HepG2 (cell line): Measurements from ENCODE around the gene PSMD12. TPM values are rescaled to one million over a fixed set of nuclear protein-coding genes. Genes with fewer than 3 reads are reported as not detected.

Experiments used
- ARNTL ChIP-seq: sonication (generic); formaldehyde crosslinking; IDR thresholded peaks from 2 replicates; pipeline ENCODE4 v1.4.0; 2020; ENCODE audit warnings: mild to moderate bottlenecking, missing genetic modification reagents
- ATM ChIP-seq: fragments of 450-650 bp; IDR thresholded peaks from 2 replicates; pipeline ENCODE4 v1.7.1; 2017; ENCODE audit warnings: mild to moderate bottlenecking, borderline replicate concordance
- DR1 ChIP-seq: sonication (generic); formaldehyde crosslinking; IDR thresholded peaks from 2 replicates; pipeline ENCODE4 v1.8.0; 2021; ENCODE audit warnings: mild to moderate bottlenecking, missing genetic modification reagents, inconsistent platforms
- FOXC1 ChIP-seq: sonication (generic); formaldehyde crosslinking; IDR thresholded peaks from 2 replicates; pipeline ENCODE4 v1.8.0; 2022; ENCODE audit warnings: mild to moderate bottlenecking, missing genetic modification reagents, borderline replicate concordance
- HDAC6 ChIP-seq: fragments of 200-600 bp; sonication (generic); IDR thresholded peaks from 2 replicates; pipeline ENCODE4 v1.7.0; 2017; ENCODE audit warnings: mild to moderate bottlenecking, antibody characterized with exemption, low read length, low read depth
- HHEX ChIP-seq: IDR thresholded peaks from 2 replicates; pipeline ENCODE4 v1.6.1; 2016; ENCODE audit warnings: control low read depth
- POGZ ChIP-seq: sonication (generic); formaldehyde crosslinking; IDR thresholded peaks from 2 replicates; pipeline ENCODE4 v1.4.0; 2020; ENCODE audit warnings: mild to moderate bottlenecking, missing genetic modification reagents
- RBM22 ChIP-seq: fragments of 200-400 bp; formaldehyde crosslinking; optimal IDR thresholded peaks from 2 replicates; pipeline ENCODE3; 2017; ENCODE audit warnings: mild to moderate bottlenecking, low read length, moderate library complexity
- RCOR2 ChIP-seq: IDR thresholded peaks from 2 replicates; pipeline ENCODE4 v1.6.1; 2016; ENCODE audit warnings: missing biosample characterization, missing genetic modification reagents
- SCMH1 ChIP-seq: sonication (generic); formaldehyde crosslinking; IDR thresholded peaks from 2 replicates; pipeline ENCODE4 v1.9.0; 2021; ENCODE audit warnings: missing genetic modification reagents, mild to moderate bottlenecking, borderline replicate concordance
- SRSF1 ChIP-seq: fragments of 200-400 bp; formaldehyde crosslinking; optimal IDR thresholded peaks from 2 replicates; pipeline ENCODE3; 2017; ENCODE audit warnings: mild to moderate bottlenecking, low read depth, low read length, moderate library complexity
- THYN1 ChIP-seq: sonication (generic); formaldehyde crosslinking; IDR thresholded peaks from 2 replicates; pipeline ENCODE4 v1.8.1; 2023; ENCODE audit warnings: low read depth, mild to moderate bottlenecking, moderate library complexity, missing genetic modification reagents, borderline replicate concordance
- YEATS2 ChIP-seq: sonication (generic); formaldehyde crosslinking; IDR thresholded peaks from 2 replicates; pipeline ENCODE4 v1.4.0; 2020; ENCODE audit warnings: missing genetic modification reagents, borderline replicate concordance
- ZNF143 ChIP-seq: sonication (generic); formaldehyde crosslinking; IDR thresholded peaks from 2 replicates; pipeline ENCODE4 v1.4.0; 2020; ENCODE audit warnings: missing genetic modification reagents
- ZNF256 ChIP-seq: sonication (generic); formaldehyde crosslinking; conservative IDR thresholded peaks from 2 replicates; pipeline ENCODE4 v1.4.0; 2020; ENCODE audit warnings: missing genetic modification reagents
- ZNF614 ChIP-seq: IDR thresholded peaks from 2 replicates; pipeline ENCODE4 v1.6.1; 2018; ENCODE audit warnings: missing biosample characterization, missing genetic modification reagents, inconsistent platforms, borderline replicate concordance
- ZNF75D ChIP-seq: sonication (generic); formaldehyde crosslinking; IDR thresholded peaks from 2 replicates; pipeline ENCODE4 v1.8.1; 2023; ENCODE audit warnings: missing genetic modification reagents, mild to moderate bottlenecking, borderline replicate concordance
- ZNF781 ChIP-seq: sonication (generic); formaldehyde crosslinking; IDR thresholded peaks from 2 replicates; pipeline ENCODE4 v1.5.1; 2020; ENCODE audit warnings: borderline replicate concordance, mild to moderate bottlenecking, missing genetic modification reagents; ENCODE audit errors: not compliant biosample characterization
- ZSCAN20 ChIP-seq: sonication (generic); formaldehyde crosslinking; IDR thresholded peaks from 2 replicates; pipeline ENCODE4 v1.4.0; 2020; ENCODE audit warnings: missing genetic modification reagents, mild to moderate bottlenecking, borderline replicate concordance
- polyA plus RNA-seq, 8 experiments: library from polyadenylated mRNA; depleted of rRNA in 3 of 8; stranded (reverse) in 7 of 8; unstranded in 1 of 8; fragments of >200 nt; fragmentation: Illumina TruSeq in 4 of 8; extraction: Trizol in 4 of 8; gene quantifications; 2 replicates each; pipeline versions ENCODE4 v1.2.1 to v1.2.3, GENCODE V29; 2011 to 2016; ENCODE audit warnings: low read depth in 4 of 8, missing spikeins in 1 of 8, mixed read lengths in 1 of 8; ENCODE audit not compliant: insufficient read depth in 1 of 8
- total RNA-seq, 5 experiments: library from RNA; depleted of rRNA; stranded (reverse); fragments of >200 nt; fragmentation: Illumina TruSeq; extraction: Trizol; gene quantifications; 2 replicates each; pipeline ENCODE4 v1.2.3, GENCODE V29; 2016; ENCODE audit warnings: low read depth in 1 of 5
- TF ChIP-seq, protein P1 (sequence below): sonication (generic); formaldehyde crosslinking; IDR thresholded peaks from 2 replicates; pipeline ENCODE4 v1.4.0; 2020; ENCODE audit warnings: missing genetic modification reagents
- TF ChIP-seq, protein P2 (sequence below): sonication (generic); formaldehyde crosslinking; IDR thresholded peaks from 2 replicates; pipeline ENCODE4 v1.8.1; 2023; ENCODE audit warnings: mild to moderate bottlenecking, moderate library complexity, missing genetic modification reagents
- TF ChIP-seq, protein P3 (sequence below): sonication (generic); formaldehyde crosslinking; IDR thresholded peaks from 2 replicates; pipeline ENCODE4 v1.5.0; 2020; ENCODE audit warnings: missing genetic modification reagents
- TF ChIP-seq, protein P4 (sequence below): sonication (generic); formaldehyde crosslinking; conservative IDR thresholded peaks from 2 replicates; pipeline ENCODE4 v1.8.0; 2022; ENCODE audit warnings: missing genetic modification reagents

Gene PSMD12
- total and polyA plus RNA-seq, 2 of the 13 experiments (the other 11 are each of a cell fraction or from before 2014, with no cell fraction given), result 27.4 to 71.7 TPM

DNA sequence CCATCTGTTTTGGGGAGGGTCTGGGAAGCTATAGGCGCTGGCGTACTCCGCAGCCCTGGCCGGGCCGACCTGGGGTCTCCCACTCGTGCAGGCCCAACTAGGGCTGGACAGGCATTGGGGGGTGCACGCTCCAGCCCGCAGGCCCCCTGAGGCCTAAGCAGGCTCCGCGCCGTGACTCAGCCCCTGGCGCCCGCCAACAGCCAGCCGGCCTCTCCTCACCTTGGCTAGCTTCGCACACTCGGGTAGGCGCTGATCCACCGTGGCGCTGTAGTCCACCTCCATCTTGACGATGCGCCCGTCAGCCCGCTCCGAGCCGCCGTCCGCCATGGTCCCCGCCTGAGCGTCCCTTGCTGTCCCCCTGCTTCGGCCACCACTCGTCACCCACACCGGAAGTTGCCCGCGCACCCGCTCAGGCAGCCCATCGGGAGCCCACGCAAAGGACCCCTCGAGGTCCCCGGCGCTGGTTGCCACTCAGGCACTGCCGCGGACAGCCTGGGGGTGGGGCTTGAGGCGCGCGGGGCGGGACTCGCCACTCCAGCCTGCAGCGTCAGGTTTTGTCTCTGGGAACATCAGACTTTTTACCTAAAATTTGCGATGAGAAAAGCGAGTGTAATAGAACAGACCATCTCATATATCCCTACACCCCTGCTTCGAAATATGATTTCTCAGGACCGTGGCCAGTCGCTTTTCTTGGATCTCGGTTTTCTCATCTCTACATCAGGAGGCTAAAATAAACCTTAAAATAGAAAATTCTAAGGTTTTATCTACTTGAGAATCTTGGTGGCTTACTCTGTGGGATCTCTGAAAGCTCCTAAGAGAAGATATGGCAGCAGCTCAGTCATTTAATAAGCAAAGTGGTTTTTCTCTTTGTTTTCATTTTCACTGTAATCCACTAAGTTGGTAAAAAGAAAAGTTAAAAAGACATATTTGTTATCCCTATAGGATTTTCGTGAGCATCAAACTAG is at the start of gene PSMD12 (continued):
- no peak for TF ChIP-seq RBM22
- TF ChIP-seq ARNTL (CRISPR knock-in tag), result peak; percentile 73
- peak; percentile 90; the same call in 1 of the 2 replicates for TF ChIP-seq ZNF614
- peak; percentile 92 for TF ChIP-seq POGZ (CRISPR knock-in tag)
- peak; percentile 97 for TF ChIP-seq FOXC1 (CRISPR knock-in tag)
- TF ChIP-seq SCMH1 (CRISPR knock-in tag), result no peak
- TF ChIP-seq HDAC6, result peak; percentile 99; the same call in 1 of the 2 replicates
- TF ChIP-seq, protein P1, sequence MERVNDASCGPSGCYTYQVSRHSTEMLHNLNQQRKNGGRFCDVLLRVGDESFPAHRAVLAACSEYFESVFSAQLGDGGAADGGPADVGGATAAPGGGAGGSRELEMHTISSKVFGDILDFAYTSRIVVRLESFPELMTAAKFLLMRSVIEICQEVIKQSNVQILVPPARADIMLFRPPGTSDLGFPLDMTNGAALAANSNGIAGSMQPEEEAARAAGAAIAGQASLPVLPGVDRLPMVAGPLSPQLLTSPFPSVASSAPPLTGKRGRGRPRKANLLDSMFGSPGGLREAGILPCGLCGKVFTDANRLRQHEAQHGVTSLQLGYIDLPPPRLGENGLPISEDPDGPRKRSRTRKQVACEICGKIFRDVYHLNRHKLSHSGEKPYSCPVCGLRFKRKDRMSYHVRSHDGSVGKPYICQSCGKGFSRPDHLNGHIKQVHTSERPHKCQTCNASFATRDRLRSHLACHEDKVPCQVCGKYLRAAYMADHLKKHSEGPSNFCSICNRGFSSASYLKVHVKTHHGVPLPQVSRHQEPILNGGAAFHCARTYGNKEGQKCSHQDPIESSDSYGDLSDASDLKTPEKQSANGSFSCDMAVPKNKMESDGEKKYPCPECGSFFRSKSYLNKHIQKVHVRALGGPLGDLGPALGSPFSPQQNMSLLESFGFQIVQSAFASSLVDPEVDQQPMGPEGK, result no peak; the same call in 1 of the 2 replicates
- TF ChIP-seq YEATS2 (CRISPR knock-in tag), result peak; percentile 98
- TF ChIP-seq, protein P2, sequence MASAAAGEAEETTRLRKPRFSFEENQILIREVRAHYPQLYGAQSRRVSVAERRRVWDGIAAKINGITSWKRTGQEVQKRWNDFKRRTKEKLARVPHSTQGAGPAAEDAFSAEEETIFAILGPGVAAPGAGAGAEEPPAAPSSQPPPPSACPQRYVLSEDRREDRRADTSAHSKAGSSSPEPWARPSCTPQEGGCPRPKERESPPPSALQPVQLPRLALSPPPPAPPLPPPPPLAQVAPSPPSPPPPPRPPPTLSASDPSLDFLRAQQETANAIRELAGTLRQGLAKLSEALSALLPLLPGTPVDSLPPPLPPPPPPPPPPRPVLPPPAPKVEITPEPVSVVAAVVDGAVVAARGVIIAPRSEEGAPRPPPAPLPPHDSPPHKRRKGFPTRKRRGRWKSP (CRISPR knock-in tag), result 0 out of 2 replicates have a peak, but pooled peaks have one; percentile 55
- TF ChIP-seq THYN1, result 0 out of 2 replicates have a peak, but pooled peaks have one; percentile 23
- peak; percentile 96 for TF ChIP-seq ZNF781 (CRISPR knock-in tag)
- TF ChIP-seq, protein P3, sequence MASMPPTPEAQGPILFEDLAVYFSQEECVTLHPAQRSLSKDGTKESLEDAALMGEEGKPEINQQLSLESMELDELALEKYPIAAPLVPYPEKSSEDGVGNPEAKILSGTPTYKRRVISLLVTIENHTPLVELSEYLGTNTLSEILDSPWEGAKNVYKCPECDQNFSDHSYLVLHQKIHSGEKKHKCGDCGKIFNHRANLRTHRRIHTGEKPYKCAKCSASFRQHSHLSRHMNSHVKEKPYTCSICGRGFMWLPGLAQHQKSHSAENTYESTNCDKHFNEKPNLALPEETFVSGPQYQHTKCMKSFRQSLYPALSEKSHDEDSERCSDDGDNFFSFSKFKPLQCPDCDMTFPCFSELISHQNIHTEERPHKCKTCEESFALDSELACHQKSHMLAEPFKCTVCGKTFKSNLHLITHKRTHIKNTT (CRISPR knock-in tag), result peak; percentile 5; the same call in 1 of the 2 replicates
- TF ChIP-seq HHEX (CRISPR knock-in tag), result no peak; the same call in 1 of the 2 replicates
- TF ChIP-seq, protein P4, sequence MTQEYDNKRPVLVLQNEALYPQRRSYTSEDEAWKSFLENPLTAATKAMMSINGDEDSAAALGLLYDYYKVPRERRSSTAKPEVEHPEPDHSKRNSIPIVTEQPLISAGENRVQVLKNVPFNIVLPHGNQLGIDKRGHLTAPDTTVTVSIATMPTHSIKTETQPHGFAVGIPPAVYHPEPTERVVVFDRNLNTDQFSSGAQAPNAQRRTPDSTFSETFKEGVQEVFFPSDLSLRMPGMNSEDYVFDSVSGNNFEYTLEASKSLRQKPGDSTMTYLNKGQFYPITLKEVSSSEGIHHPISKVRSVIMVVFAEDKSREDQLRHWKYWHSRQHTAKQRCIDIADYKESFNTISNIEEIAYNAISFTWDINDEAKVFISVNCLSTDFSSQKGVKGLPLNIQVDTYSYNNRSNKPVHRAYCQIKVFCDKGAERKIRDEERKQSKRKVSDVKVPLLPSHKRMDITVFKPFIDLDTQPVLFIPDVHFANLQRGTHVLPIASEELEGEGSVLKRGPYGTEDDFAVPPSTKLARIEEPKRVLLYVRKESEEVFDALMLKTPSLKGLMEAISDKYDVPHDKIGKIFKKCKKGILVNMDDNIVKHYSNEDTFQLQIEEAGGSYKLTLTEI (CRISPR knock-in tag), result no peak
- TF ChIP-seq ZNF143 (CRISPR knock-in tag), result 0 out of 2 replicates have a peak, but pooled peaks have one; percentile 47
- TF ChIP-seq ZNF256 (CRISPR knock-in tag), result no peak
- peak; percentile 90 for TF ChIP-seq SRSF1
- TF ChIP-seq ZSCAN20 (CRISPR knock-in tag), result 0 out of 2 replicates have a peak, but pooled peaks have one; percentile 48
- peak; percentile 83; the same call in 1 of the 2 replicates for TF ChIP-seq ZNF75D (CRISPR knock-in tag)
- no peak for TF ChIP-seq RCOR2
- peak; percentile 86 for TF ChIP-seq DR1
- TF ChIP-seq ATM, result no peak
